ENCODE measurements around the gene STPG4. TPM values are rescaled to one million over a fixed set of nuclear protein-coding genes. Genes with fewer than 3 reads are reported as not detected.
A peak's percentile ranks its signal among the peaks of the same experiment; 100 is the strongest.

The STPG4 gene
- total RNA-seq, 1 experiment from 2014 or later: 8.7 TPM

GRCh38 chr2:47076126-47076506 is 79.0 kb downstream of the STPG4 start:
- no peaks in the 10 kb centered on the region for H3K36me3 ChIP-seq (ENCODE audit: low read depth)
- no peak overlapping the region for H2AFZ ChIP-seq
- no peaks in the 10 kb centered on the region for H3K9me3 ChIP-seq (ENCODE audit: insufficient read depth, low read depth)
- no peak overlapping the region for H3K4me3 ChIP-seq
- POLR2A ChIA-PET (ENCODE audit: unreplicated experiment): interaction anchor here (0.6 to 1.1 kb wide), 2 partner anchors 32 to 779 kb away, joined by 3 read pairs; partner anchors contain the start of gene EPAS1
- no peaks in the 10 kb centered on the region for H3K9me2 ChIP-seq (ENCODE audit: insufficient read depth)
- no peak for TF ChIP-seq EZH2 (IDR thresholded peaks at IDR 0.05; ENCODE audit: low read depth)
- no peak for TF ChIP-seq CTCF (conservative IDR thresholded peaks at IDR 0.05)
- CTCF ChIA-PET: no interaction called here
- H3K27me3 ChIP-seq (ENCODE audit: insufficient read depth, low read depth): no peaks in the 10 kb centered on the region
- BruUV-seq (replicated peaks): no TSS peak
- peak overlapping the region; percentile 64 for H3K4me2 ChIP-seq
- DNase-seq: no peak
- no peaks in the 10 kb centered on the region; the same call in 1 of the 2 replicates for H3K79me2 ChIP-seq (ENCODE audit: low read depth)
- peaks cover 45% of the 10 kb centered on the region for H3F3A ChIP-seq (ENCODE audit: insufficient read depth, low read depth)
- no peaks in the 10 kb centered on the region for H4K20me1 ChIP-seq (ENCODE audit: insufficient read depth)
- H3K27ac ChIP-seq: peak overlapping the region; percentile 94
- intact Hi-C loops (cut with micrococcal nuclease; ENCODE audit: unreplicated experiment): loop anchor here (1.0 to 2.0 kb wide), 2 partner anchors 33 to 89 kb away; no protein-coding TSS in a partner anchor
- H3K4me1 ChIP-seq (replicated peaks; ENCODE audit: insufficient read depth): peaks cover 71% of the 10 kb centered on the region

GRCh38 chr2:47075361-47076125 is 79.6 kb downstream of the STPG4 start:
- intact Hi-C loops (cut with micrococcal nuclease; ENCODE audit: unreplicated experiment): loop anchor here (1.0 to 2.0 kb wide), 2 partner anchors 32 to 89 kb away; no protein-coding TSS in a partner anchor
- BruUV-seq (replicated peaks): no TSS peak
- no peak overlapping the region for H2AFZ ChIP-seq
- peak overlapping the region; percentile 94 for H3K27ac ChIP-seq
- H4K20me1 ChIP-seq (ENCODE audit: insufficient read depth): no peaks in the 10 kb centered on the region
- peaks cover 44% of the 10 kb centered on the region for H3F3A ChIP-seq (ENCODE audit: insufficient read depth, low read depth)
- H3K27me3 ChIP-seq (ENCODE audit: insufficient read depth, low read depth): no peaks in the 10 kb centered on the region
- TF ChIP-seq EZH2 (IDR thresholded peaks at IDR 0.05; ENCODE audit: low read depth): no peak
- TF ChIP-seq CTCF (conservative IDR thresholded peaks at IDR 0.05): no peak
- H3K36me3 ChIP-seq (ENCODE audit: low read depth): no peaks in the 10 kb centered on the region
- no peak overlapping the region for H3K4me3 ChIP-seq
- H3K9me3 ChIP-seq (ENCODE audit: insufficient read depth, low read depth): no peaks in the 10 kb centered on the region
- no peaks in the 10 kb centered on the region for H3K9me2 ChIP-seq (ENCODE audit: insufficient read depth)
- POLR2A ChIA-PET (ENCODE audit: unreplicated experiment): no interaction called here
- CTCF ChIA-PET: interaction anchor here (0.5 to 0.6 kb wide), 2 partner anchors 13 to 313 kb away, joined by 3 to 5 read pairs; no protein-coding TSS in a partner anchor
- DNase-seq: no peak
- H3K79me2 ChIP-seq (ENCODE audit: low read depth): no peaks in the 10 kb centered on the region; the same call in 1 of the 2 replicates
- H3K4me2 ChIP-seq: peak overlapping the region; percentile 64; the same call in 1 of the 2 replicates
- peaks cover 73% of the 10 kb centered on the region for H3K4me1 ChIP-seq (replicated peaks; ENCODE audit: insufficient read depth)

GRCh38 chr2:47074691-47075090 is 80.4 kb downstream of the STPG4 start:
- Histone ChIP-seq H3K27me3 (ENCODE audit: insufficient read depth, low read depth) (no peaks in the 10 kb centered on the region), H4K20me1 (ENCODE audit: insufficient read depth) (no peaks in the 10 kb centered on the region), H3K9me3 (ENCODE audit: insufficient read depth, low read depth) (no peaks in the 10 kb centered on the region), H3K4me3 (no peak overlapping the region), H3K4me2 (no peak overlapping the region), H3K27ac (0 out of 2 replicates have a peak overlapping the region, but pooled peaks have one; percentile 10), H3K4me1 (replicated peaks; ENCODE audit: insufficient read depth) (peaks cover 73% of the 10 kb centered on the region), H2AFZ (no peak overlapping the region), H3K9me2 (ENCODE audit: insufficient read depth) (no peaks in the 10 kb centered on the region), H3K79me2 (ENCODE audit: low read depth) (peaks cover 6% of the 10 kb centered on the region), H3F3A (ENCODE audit: insufficient read depth, low read depth) (peaks cover 41% of the 10 kb centered on the region), H3K36me3 (ENCODE audit: low read depth) (no peaks in the 10 kb centered on the region)
- BruUV-seq (replicated peaks): no TSS peak
- no peak for DNase-seq
- TF ChIP-seq EZH2 (IDR thresholded peaks at IDR 0.05; ENCODE audit: low read depth) (no peak), CTCF (conservative IDR thresholded peaks at IDR 0.05) (no peak)
- POLR2A ChIA-PET (ENCODE audit: unreplicated experiment): no interaction called here
- CTCF ChIA-PET: no interaction called here
- intact Hi-C loops (cut with micrococcal nuclease; ENCODE audit: unreplicated experiment): no loop called here
